Posterior vena cava (tissue), 2 donors: ENCODE data around the gene CAPN5. TPM values are rescaled to one million over a fixed set of nuclear protein-coding genes. Genes with fewer than 3 reads are reported as not detected.
"Not testable (repeated sequence)": the region's sequence is repeated elsewhere in the genome, so short reads cannot be mapped to it uniquely, and the experiment has no call there.

Experiments used
- DNase-seq: peaks from one replicate; pipeline ENCODE4 v3.0.0-alpha.2; 2020; ENCODE audit warnings: low spot score
- intact Hi-C, 2 donors: fragments of 100-400 bp; cut with DNase I; formaldehyde crosslinking; loops; one replicate each; pipeline versions ENCODE4 v1.14.1 to v1.14.2; 2022 to 2023
- total RNA-seq, 2 donors: library from RNA; stranded (reverse); fragmentation: NEBNext Ultra II Directional; extraction: Animal tissue kit (Norgen Biotek cat#: 25700); gene quantifications; one replicate each; pipeline ENCODE4 v1.2.1, GENCODE V29; 2021
- donor health status: DM: yes; HTN: yes; CAD: no.
- donor health status: DM: yes; HTN: yes; CAD: no.

The CAPN5 gene
- total RNA-seq, 2 donors from 2014 or later: 14.4 to 23.4 TPM

GRCh38 chr11:77057938-77058474 lies 8.8 kb upstream of the CAPN5 start:
- intact Hi-C loops: no loop called here
- no peak for DNase-seq

GRCh38 chr11:77058900-77059299 lies 7.9 kb upstream of the CAPN5 start:
- intact Hi-C loops: no loop called here
- no peak for DNase-seq

- intact Hi-C loops: no loop called here
- no peak for DNase-seq
Measured at GRCh38 chr11:77059806-77060205, 7.0 kb upstream of the CAPN5 start.

- intact Hi-C loops: no loop called here
- no peak for DNase-seq
Measured at GRCh38 chr11:77060234-77060633, 6.5 kb upstream of the CAPN5 start.

GRCh38 chr11:77061258-77061657 lies 5.5 kb upstream of the CAPN5 start:
- intact Hi-C loops: not testable (repeated sequence)

GRCh38 chr11:77062924-77063323 lies 3.8 kb upstream of the CAPN5 start:
- intact Hi-C loops: no loop called here
- DNase-seq: no peak

More at GRCh38 chr11:77061258-77061657, 5.5 kb upstream of the CAPN5 start:
- not testable (repeated sequence) for DNase-seq

- intact Hi-C loops: no loop called here
- no peak for DNase-seq
Measured at GRCh38 chr11:77063407-77063806, 3.4 kb upstream of the CAPN5 start.

GRCh38 chr11:77063861-77064260 lies 2.9 kb upstream of the CAPN5 start:
- peak; percentile 38 for DNase-seq
- intact Hi-C loops: no loop called here

- intact Hi-C loops: no loop called here
- peak; percentile 48 for DNase-seq
Measured at GRCh38 chr11:77064648-77065217, 2.0 kb upstream of the CAPN5 start.

GRCh38 chr11:77065878-77066228 lies 918 bp upstream of the CAPN5 start:
- intact Hi-C loops: no loop called here
- DNase-seq: peak; percentile 85

- peak; percentile 61 for DNase-seq
- intact Hi-C loops: no loop called here
Measured at GRCh38 chr11:77067861-77068443, 1.2 kb downstream of the CAPN5 start.

GRCh38 chr11:77068457-77069335 lies 1.9 kb downstream of the CAPN5 start:
- intact Hi-C loops: no loop called here
- DNase-seq: peak; percentile 56

- peak; percentile 64 for DNase-seq
- intact Hi-C loops: no loop called here
Measured at GRCh38 chr11:77069336-77069968, 2.7 kb downstream of the CAPN5 start.

GRCh38 chr11:77069969-77070582 lies 3.3 kb downstream of the CAPN5 start:
- intact Hi-C loops: no loop called here
- DNase-seq: peak; percentile 69

GRCh38 chr11:77071077-77071476 lies 4.3 kb downstream of the CAPN5 start:
- intact Hi-C loops: no loop called here
- DNase-seq: peak; percentile 76

GRCh38 chr11:77071671-77072605 lies 5.2 kb downstream of the CAPN5 start:
- DNase-seq: peak; percentile 74
- intact Hi-C loops: no loop called here

GRCh38 chr11:77072851-77073327 lies 6.1 kb downstream of the CAPN5 start:
- no peak for DNase-seq
- intact Hi-C loops: no loop called here

- intact Hi-C loops: no loop called here
Measured at GRCh38 chr11:77073328-77074001, 6.7 kb downstream of the CAPN5 start.

More at GRCh38 chr11:77073328-77074001, 6.7 kb downstream of the CAPN5 start:
- DNase-seq: peak; percentile 95
